ENCODE results near the gene NHEJ1. TPM values are rescaled to one million over a fixed set of nuclear protein-coding genes. Genes with fewer than 3 reads are reported as not detected.

The NHEJ1 gene
- total and polyA plus RNA-seq, 2 of the 13 experiments (the other 11 are each of a cell fraction or from before 2014, with no cell fraction given), result 30.0 to 30.7 TPM

DNA sequence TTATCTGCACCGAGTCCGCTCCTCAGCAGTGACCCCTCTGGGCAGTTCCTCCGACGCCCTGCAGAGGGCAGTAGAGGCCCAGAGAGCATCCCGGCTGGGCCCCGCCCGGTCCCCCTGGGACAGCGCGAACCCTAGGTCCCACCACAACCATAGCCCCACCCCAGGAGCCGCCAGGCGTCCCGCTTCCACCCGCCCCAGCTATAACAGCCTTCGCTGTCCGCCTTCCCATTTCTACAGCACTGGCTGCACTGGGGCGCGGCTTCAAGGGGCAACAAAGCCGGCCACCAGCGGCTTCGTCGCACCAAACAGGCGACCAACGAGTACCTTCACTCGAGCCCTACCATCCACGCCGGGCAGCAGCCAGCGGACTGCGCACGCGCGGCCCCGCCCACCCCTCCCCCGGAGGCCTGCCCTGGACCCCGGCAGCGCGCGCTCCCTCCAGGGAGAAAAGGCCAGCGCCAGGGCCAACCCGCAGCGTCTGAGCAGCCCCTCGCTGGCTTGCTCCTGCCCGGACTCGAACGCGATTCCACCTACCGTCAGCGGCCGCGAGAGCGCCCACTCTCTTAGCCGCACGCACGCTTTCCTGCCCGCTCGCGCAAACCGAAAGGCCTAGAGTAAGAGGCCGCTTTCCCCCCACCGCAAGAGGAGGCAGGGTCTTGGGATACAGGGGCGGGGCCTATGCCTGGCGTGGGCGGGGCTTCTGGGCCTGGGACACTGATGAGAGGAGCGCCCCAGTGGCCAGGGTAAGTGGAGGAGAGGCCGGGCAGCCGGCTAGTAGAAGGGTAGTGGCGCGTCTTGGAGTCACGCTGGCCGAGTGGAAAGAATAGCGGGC, at the start of gene NHEJ1 (continued):
- TF ChIP-seq ZSCAN5A (CRISPR knock-in tag; IDR thresholded peaks at IDR 0.05; ENCODE audit: borderline replicate concordance) (peak; percentile 86; the same call in 1 of the 2 replicates), THAP9 (CRISPR knock-in tag; IDR thresholded peaks at IDR 0.05; ENCODE audit: borderline replicate concordance) (peak; percentile 92), ZBTB21 (CRISPR knock-in tag; IDR thresholded peaks at IDR 0.05) (peak; percentile 36; the same call in 1 of the 2 replicates), ZNF83 (CRISPR knock-in tag; IDR thresholded peaks at IDR 0.05; ENCODE audit: borderline replicate concordance) (peak; percentile 94), JUND (CRISPR knock-in tag; IDR thresholded peaks at IDR 0.05) (no peak; the same call in 1 of the 2 replicates), SSRP1 (CRISPR knock-in tag; IDR thresholded peaks at IDR 0.05) (no peak), ZNF556 (CRISPR knock-in tag; IDR thresholded peaks at IDR 0.05; ENCODE audit: borderline replicate concordance) (peak; percentile 41; the same call in 1 of the 2 replicates), IKZF4 (CRISPR knock-in tag; IDR thresholded peaks at IDR 0.05; ENCODE audit: borderline replicate concordance, low read depth, not compliant biosample characterization) (peak; percentile 98), SMC3 (IDR thresholded peaks at IDR 0.05; ENCODE audit: low read length) (peak; percentile 73; the same call in 1 of the 2 replicates), TBL1XR1 (IDR thresholded peaks at IDR 0.05; ENCODE audit: borderline replicate concordance, low read length, partially characterized antibody) (no peak), ZBTB33 (CRISPR knock-in tag; IDR thresholded peaks at IDR 0.05) (0 out of 2 replicates have a peak, but pooled peaks have one; percentile 22)
- TF ChIP-seq, protein P1, sequence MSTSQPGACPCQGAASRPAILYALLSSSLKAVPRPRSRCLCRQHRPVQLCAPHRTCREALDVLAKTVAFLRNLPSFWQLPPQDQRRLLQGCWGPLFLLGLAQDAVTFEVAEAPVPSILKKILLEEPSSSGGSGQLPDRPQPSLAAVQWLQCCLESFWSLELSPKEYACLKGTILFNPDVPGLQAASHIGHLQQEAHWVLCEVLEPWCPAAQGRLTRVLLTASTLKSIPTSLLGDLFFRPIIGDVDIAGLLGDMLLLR (CRISPR knock-in tag; IDR thresholded peaks at IDR 0.05), result peak; percentile 14; the same call in 1 of the 2 replicates
- TF ChIP-seq, protein P2, sequence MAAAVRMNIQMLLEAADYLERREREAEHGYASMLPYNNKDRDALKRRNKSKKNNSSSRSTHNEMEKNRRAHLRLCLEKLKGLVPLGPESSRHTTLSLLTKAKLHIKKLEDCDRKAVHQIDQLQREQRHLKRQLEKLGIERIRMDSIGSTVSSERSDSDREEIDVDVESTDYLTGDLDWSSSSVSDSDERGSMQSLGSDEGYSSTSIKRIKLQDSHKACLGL (CRISPR knock-in tag; IDR thresholded peaks at IDR 0.05), result peak; percentile 91
- TF ChIP-seq, protein P3, sequence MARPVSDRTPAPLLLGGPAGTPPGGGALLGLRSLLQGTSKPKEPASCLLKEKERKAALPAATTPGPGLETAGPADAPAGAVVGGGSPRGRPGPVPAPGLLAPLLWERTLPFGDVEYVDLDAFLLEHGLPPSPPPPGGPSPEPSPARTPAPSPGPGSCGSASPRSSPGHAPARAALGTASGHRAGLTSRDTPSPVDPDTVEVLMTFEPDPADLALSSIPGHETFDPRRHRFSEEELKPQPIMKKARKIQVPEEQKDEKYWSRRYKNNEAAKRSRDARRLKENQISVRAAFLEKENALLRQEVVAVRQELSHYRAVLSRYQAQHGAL (CRISPR knock-in tag; IDR thresholded peaks at IDR 0.05; ENCODE audit: not compliant biosample characterization), result peak; percentile 11
- TF ChIP-seq, protein P4, sequence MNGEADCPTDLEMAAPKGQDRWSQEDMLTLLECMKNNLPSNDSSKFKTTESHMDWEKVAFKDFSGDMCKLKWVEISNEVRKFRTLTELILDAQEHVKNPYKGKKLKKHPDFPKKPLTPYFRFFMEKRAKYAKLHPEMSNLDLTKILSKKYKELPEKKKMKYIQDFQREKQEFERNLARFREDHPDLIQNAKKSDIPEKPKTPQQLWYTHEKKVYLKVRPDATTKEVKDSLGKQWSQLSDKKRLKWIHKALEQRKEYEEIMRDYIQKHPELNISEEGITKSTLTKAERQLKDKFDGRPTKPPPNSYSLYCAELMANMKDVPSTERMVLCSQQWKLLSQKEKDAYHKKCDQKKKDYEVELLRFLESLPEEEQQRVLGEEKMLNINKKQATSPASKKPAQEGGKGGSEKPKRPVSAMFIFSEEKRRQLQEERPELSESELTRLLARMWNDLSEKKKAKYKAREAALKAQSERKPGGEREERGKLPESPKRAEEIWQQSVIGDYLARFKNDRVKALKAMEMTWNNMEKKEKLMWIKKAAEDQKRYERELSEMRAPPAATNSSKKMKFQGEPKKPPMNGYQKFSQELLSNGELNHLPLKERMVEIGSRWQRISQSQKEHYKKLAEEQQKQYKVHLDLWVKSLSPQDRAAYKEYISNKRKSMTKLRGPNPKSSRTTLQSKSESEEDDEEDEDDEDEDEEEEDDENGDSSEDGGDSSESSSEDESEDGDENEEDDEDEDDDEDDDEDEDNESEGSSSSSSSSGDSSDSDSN (CRISPR knock-in tag; IDR thresholded peaks at IDR 0.05), result peak; percentile 86

Data from HepG2 (cell line).